Prostate gland (tissue), 2 donors: ENCODE results near the gene LURAP1L. TPM values are rescaled to one million over a fixed set of nuclear protein-coding genes. Genes with fewer than 3 reads are reported as not detected.

Experiments used
- DNase-seq: peaks from one replicate; pipeline ENCODE4 v3.0.0-alpha.2; 2019; ENCODE audit warnings: low spot score
- H3K27ac ChIP-seq, 2 donors: fragments of 200-600 bp; sonication (generic); 2 replicates each; pipeline ENCODE4 v1.5.1; 2017 to 2019
- H3K27me3 ChIP-seq: fragments of 200-600 bp; sonication (generic); replicated peaks from 2 replicates; pipeline ENCODE4 v1.5.1; 2019; ENCODE audit not compliant: insufficient read depth
- H3K36me3 ChIP-seq, 2 donors: fragments of 200-600 bp; sonication (generic); 1 replicate in 1 of 2; 2 replicates in 1 of 2; pipeline versions ENCODE4 v1.5.1 to v1.8.1; 2017 to 2019
- H3K4me1 ChIP-seq: fragments of 200-600 bp; sonication (generic); replicated peaks from 2 replicates; pipeline ENCODE4 v1.5.1; 2019
- H3K4me3 ChIP-seq, 2 donors: fragments of 200-600 bp; sonication (generic); 2 replicates each; pipeline ENCODE4 v1.5.1; 2017 to 2019
- H3K9me3 ChIP-seq: fragments of 200-600 bp; sonication (generic); 2 replicates; pipeline ENCODE4 v1.5.1; 2017
- POLR2A ChIP-seq: fragments of 450-650 bp; IDR thresholded peaks from one replicate; pipeline ENCODE4 v1.6.1; 2016; ENCODE audit warnings: antibody characterized with exemption, mild to moderate bottlenecking
- POLR2AphosphoS5 ChIP-seq: sonication (generic); formaldehyde crosslinking; IDR thresholded peaks from one replicate; pipeline ENCODE4 v1.6.1; 2017; ENCODE audit warnings: antibody characterized with exemption
- WGBS: methylation state at CpG from one replicate; pipeline ENCODE4 v1.1.5; 2018; 5-methylcytosine and 5-hydroxymethylcytosine counted together
- intact Hi-C: fragments of 100-400 bp; cut with DNase I; formaldehyde crosslinking; loops from one replicate; pipeline ENCODE4 v1.14.2; 2022
- total RNA-seq, 2 donors: library from RNA; depleted of rRNA; stranded (reverse); fragments of >200 nt; gene quantifications; one replicate each; pipeline ENCODE4 v1.1.0, GENCODE V29; 2016
- TF ChIP-seq, protein P1 (sequence below), 4 experiments: fragments of 200-600 bp in 2 of 4; fragments of 450-650 bp in 2 of 4; sonication (generic) in 2 of 4; IDR thresholded peaks; 1 replicate in 3 of 4; 2 replicates in 1 of 4; pipeline ENCODE4 v1.5.1; 2016 to 2019; ENCODE audit warnings: antibody characterized with exemption in 4 of 4, mild to moderate bottlenecking in 2 of 4, moderate library complexity in 2 of 4

Gene LURAP1L
- total RNA-seq, 2 donors from 2014 or later = 2.7 to 8.8 TPM

DNA sequence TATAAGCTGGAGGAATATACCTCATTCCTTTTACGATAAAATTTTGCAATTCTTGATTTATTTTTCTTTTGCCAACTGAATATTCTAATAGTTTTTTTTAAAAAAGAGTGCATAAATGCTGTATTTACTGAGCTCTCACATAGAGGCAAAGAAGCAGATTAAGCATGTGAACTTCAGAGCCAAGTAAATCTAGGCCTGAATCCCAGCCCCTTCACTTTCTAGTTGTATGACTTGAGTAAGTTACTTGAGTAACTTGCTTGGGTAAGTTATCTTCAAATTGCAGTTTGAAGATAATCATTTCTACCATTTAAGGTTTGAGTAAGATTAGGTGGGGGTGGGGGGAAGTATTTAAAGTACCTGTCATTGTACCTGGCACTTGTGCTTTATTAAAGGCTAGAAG lies 21.8 kb downstream of the LURAP1L start:
- Histone ChIP-seq H3K9me3 (no peaks in the 10 kb centered on the region), H3K27ac (no peak overlapping the region), H3K27me3 (no peaks in the 10 kb centered on the region), H3K4me3 (no peak overlapping the region), H3K4me1 (no peaks in the 10 kb centered on the region), H3K36me3 (no peaks in the 10 kb centered on the region)
- no peak for DNase-seq
- TF ChIP-seq POLR2AphosphoS5 = no peak
- no peak for TF ChIP-seq POLR2A
- 84% methylated on average over 1 of the region's 1 CpG for WGBS
- intact Hi-C loops = no loop called here

DNA sequence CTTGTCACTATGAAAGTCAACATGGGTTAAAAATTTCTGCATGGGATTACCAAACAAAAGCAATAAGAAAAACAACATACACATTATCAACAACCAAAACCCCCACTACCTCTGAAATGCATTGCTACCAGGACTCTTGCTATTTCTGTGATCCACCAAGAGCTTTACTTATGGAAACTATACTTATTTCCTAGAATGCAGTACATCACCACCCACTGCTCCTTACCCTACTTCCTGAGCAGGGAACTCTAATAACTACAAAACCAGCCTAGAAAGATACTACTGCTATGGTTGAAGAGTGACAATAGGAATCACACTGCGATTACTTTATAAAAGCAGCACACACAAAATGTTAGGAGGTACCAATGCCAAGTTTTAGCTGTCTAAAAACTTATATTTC lies 22.2 kb downstream of the LURAP1L start:
- Histone ChIP-seq H3K9me3 (no peaks in the 10 kb centered on the region), H3K36me3 (no peaks in the 10 kb centered on the region), H3K27ac (no peak overlapping the region), H3K4me3 (no peak overlapping the region), H3K4me1 (no peaks in the 10 kb centered on the region), H3K27me3 (no peaks in the 10 kb centered on the region)
- WGBS = 83% methylated on average over 1 of the region's 1 CpG
- no peak for TF ChIP-seq POLR2AphosphoS5
- no peak for TF ChIP-seq POLR2A
- TF ChIP-seq, protein P1, sequence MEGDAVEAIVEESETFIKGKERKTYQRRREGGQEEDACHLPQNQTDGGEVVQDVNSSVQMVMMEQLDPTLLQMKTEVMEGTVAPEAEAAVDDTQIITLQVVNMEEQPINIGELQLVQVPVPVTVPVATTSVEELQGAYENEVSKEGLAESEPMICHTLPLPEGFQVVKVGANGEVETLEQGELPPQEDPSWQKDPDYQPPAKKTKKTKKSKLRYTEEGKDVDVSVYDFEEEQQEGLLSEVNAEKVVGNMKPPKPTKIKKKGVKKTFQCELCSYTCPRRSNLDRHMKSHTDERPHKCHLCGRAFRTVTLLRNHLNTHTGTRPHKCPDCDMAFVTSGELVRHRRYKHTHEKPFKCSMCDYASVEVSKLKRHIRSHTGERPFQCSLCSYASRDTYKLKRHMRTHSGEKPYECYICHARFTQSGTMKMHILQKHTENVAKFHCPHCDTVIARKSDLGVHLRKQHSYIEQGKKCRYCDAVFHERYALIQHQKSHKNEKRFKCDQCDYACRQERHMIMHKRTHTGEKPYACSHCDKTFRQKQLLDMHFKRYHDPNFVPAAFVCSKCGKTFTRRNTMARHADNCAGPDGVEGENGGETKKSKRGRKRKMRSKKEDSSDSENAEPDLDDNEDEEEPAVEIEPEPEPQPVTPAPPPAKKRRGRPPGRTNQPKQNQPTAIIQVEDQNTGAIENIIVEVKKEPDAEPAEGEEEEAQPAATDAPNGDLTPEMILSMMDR (IDR thresholded peaks at IDR 0.05) = no peak
- intact Hi-C loops = no loop called here
- no peak for DNase-seq

DNA sequence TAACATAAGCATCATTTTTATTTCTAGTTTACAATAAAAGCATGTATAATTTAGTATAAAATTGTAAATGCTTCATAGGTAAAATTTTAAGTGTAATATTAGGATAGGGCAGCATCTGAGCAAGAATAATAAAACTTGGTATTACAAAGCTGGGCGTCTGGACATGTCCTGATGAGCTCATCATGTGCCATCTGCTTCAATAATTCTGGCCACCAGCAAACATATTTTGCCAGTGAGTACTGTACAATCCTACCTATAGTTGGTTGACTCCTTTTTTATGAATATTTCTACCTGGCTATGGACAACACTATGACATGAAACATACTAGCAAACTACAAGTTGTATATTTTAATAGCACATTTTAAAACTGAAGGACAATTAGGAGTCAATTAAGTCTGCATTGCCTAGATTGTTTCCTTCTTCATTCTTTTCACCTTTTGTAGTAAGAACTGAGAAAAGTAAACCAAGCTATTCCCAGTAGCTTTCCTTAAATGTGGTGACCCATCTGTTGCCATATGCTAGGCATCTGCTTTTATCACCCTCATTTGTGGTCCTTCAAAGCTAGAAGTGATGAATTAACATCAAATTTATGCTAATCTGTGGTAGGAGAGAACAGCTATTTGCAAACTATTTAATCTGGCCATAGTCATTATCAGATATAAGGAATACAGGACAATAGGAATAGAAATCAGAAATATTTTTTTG lies 23.4 kb downstream of the LURAP1L start:
- no peak overlapping the region for H3K27ac ChIP-seq
- 51% methylated on average over 1 of the region's 1 CpG for WGBS
- no peak overlapping the region for H3K4me3 ChIP-seq
- no peaks in the 10 kb centered on the region for H3K4me1 ChIP-seq
- no peaks in the 10 kb centered on the region for H3K27me3 ChIP-seq
- intact Hi-C loops = no loop called here
- H3K9me3 ChIP-seq = no peaks in the 10 kb centered on the region
- no peak for DNase-seq
- TF ChIP-seq POLR2A (no peak), POLR2AphosphoS5 (no peak)
- TF ChIP-seq, protein P1 (IDR thresholded peaks at IDR 0.05) = no peak
- H3K36me3 ChIP-seq = no peaks in the 10 kb centered on the region

DNA sequence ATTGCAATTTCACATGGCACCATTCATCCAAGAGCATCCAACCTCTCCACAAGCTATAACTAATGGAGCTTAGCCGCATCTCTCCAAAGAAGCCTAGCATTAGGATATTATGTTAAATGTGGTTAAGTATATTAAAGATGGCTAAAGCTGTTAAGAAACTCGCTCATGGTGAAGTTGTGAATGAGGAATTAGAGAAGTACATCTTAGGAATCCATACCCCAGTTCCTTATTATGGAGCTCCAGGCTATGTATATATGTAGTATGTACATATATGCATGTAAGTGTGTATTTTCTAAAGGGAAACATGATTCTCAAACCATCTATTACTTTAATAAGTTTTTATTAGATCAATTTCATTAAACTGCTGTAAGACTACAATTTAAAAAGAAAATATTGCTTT lies 26.4 kb downstream of the LURAP1L start:
- TF ChIP-seq, protein P1 (IDR thresholded peaks at IDR 0.05) = no peak
- TF ChIP-seq POLR2AphosphoS5 (no peak), POLR2A (no peak)
- intact Hi-C loops = no loop called here
- H3K36me3 ChIP-seq = no peaks in the 10 kb centered on the region
- 97% methylated on average over 2 of the region's 2 CpGs for WGBS
- DNase-seq = no peak
- no peaks in the 10 kb centered on the region for H3K27me3 ChIP-seq
- no peak overlapping the region for H3K4me3 ChIP-seq
- H3K27ac ChIP-seq = no peak overlapping the region
- no peaks in the 10 kb centered on the region for H3K4me1 ChIP-seq
- no peaks in the 10 kb centered on the region for H3K9me3 ChIP-seq

DNA sequence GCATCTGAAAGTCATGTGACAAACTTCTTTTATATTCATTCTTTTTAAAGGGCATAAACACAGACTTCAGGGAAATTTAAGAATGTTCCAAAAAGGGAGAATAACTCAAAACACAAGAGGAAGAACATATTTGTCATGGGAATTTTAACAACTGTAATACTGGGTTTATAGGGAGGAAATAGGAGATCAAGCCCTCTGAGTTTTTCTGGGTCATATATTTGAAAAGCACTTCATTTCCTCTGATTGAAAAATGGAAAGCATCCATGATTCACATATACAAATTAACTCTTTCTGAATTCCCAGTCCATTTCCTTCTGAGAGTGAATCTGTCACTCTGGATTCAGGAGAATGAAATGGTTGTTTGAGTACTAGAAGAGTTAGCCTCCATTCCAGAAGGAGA lies 26.8 kb downstream of the LURAP1L start:
- H3K27ac ChIP-seq = no peak overlapping the region
- TF ChIP-seq POLR2AphosphoS5 (no peak), POLR2A (no peak)
- TF ChIP-seq, protein P1 (IDR thresholded peaks at IDR 0.05) = no peak

More for the DNA sequence above, 26.8 kb downstream of the LURAP1L start:
- H3K9me3 ChIP-seq = no peaks in the 10 kb centered on the region
- DNase-seq = no peak
- no peak overlapping the region for H3K4me3 ChIP-seq
- no peaks in the 10 kb centered on the region for H3K36me3 ChIP-seq
- H3K4me1 ChIP-seq = no peaks in the 10 kb centered on the region
- no peaks in the 10 kb centered on the region for H3K27me3 ChIP-seq
- intact Hi-C loops = no loop called here
